GM19395 (cell line): ENCODE results near the gene FARSB.

ENCODE experiments used
- ATAC-seq: cut with Tn5 transposase; IDR thresholded peaks from one replicate; pipeline ENCODE4 v1.9.1; 2021; ENCODE audit warnings: mild to moderate bottlenecking, moderate library complexity; ENCODE audit not compliant: unreplicated experiment

The FARSB gene

GRCh38 chr2:222563106-222563718, 92.7 kb downstream of the FARSB start:
- ATAC-seq = no peak

DNA sequence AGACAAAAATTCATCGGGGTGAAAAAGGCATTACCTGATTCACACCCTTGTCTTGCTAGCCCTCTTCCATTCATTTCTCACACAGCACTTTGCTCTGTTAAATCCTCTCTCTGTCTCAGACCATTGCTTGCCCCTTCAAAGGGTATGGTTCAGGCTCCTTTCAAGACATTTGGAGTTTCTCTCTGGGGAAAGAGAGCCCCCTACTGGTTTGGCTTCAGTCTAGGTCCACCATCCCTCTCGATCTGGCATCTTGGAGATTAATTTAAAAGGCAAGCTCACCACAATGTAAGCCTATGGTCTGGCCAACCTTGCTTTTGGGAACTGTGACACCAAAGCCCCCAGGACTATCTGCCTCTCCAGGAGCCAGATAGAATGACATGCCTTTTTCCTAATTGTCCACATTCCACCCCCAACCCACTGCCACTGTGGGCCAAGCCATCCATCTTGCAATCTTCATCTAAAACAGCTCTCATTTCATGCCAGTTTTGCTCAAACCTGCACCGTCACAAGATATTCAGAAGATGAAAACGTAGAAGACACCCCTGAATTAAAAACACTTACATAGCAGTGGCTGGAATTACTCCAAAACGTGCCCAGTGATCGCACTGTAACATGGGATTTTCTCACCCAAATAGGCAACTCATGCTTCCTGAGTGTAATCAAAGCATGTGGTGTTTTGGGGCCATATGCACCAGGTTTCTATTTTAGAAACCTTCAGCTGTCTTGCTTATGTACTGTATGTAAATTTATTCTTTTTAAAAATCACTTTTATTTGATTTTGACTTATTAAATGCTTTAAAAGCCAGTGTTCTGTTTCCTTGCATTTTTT, 93.9 kb downstream of the FARSB start:
- ATAC-seq = peak; percentile 90

DNA sequence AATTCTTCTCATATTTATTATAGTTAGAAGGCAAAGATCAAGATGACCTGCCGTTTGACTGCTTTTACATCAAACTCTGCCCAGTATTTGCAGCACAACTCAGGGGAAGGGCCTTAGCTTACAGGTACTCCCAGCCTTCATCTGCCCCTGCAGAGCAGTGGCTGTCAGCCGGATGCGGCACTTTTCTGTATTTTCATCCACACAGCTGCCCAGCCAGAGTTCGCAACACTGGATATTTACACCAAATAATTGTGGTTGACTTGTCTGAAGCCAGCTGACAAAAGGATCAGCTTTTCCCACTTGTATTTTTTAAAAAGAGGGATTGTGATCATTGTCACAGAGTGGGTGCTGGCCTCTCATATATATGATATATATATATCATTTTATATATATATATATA, 94.7 kb downstream of the FARSB start:
- no peak for ATAC-seq

- ATAC-seq = no peak
These were observed 101.4 kb downstream of the FARSB start for GRCh38 chr2:222554517-222554916.

GRCh38 chr2:222548992-222549391, 106.9 kb downstream of the FARSB start:
- ATAC-seq = no peak

DNA sequence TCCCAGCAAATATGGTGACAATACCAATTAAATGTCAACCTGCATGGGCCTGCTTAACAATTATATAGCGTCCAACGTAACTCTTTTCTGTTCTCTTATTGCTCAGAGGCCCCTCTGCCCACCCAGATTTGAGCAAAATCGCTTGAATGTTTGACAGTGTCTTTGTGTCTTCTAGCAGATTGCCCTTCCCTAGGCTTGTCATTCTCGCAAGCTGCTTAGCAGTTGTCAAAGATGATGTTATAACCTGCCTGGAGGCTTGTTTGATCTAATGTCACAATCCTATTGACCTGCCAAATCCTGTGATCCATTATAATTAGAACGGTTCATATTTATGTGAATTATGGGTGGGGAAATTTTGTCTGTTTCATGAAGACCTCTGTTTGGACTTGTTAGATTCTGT, 108.8 kb downstream of the FARSB start:
- ATAC-seq = no peak

DNA sequence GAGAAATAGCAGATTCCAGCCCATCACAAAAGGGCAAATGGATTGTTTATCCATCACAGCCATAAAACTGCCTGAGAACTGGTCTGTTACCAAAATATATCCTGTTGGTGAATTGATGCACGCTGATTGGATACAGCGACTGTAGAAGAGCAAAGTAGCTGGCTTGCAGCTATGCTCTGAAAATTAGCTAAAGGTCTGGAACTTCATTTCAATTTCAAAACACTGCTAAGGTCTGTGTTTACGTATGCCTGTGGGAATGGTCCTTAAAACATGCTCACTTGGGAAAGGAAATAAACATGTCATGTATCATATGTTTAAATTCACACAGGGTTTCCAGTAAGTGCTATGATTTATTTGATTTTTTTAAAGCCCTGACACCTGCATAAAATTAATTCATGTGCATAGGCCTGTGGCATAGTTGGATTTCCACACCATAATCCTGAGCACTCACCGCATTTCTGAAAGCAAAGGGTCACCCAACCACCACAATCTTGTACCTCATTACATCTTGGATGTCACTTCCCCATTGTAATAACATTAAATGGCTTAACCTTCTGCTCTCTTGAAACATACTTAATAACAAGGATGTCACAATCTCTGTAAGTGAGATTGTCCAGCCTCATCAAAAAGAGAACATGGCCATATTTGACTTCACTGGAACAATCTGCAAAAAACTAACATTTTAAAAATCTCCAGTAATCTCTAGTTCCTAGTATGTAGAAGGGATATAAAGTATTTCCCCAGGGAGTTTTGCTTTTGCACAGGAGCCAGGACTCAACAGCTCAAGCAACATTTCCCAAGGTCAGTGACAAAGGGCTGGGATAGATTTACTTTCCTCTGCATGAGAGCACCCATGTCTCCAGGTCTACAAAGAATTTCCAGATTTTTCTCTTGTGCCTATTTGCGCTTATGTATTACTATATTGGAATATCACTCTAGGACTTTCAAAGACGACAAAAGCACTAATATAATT, 109.8 kb downstream of the FARSB start:
- ATAC-seq = no peak

- ATAC-seq = no peak
These were observed 111.2 kb downstream of the FARSB start for GRCh38 chr2:222544661-222545060.

DNA sequence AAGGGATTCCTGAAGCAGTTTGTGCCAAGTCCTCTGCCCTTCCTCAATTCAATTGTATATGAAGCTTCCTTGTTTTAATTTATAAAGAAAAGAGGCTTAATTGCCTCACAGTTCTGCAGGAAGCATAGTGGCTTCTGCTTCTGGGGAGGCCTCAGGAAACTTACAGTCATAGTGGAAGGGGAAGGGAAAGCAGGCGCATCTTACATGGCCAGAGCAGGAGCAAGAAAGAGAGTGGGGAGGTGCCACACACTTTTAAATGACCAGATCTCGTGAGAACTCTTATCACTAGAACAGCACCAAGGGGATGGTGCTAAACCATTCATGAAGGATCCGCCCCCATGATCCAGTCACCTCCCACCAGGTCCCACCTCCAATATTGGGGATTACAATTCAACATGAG, 117.4 kb downstream of the FARSB start:
- ATAC-seq = no peak

- ATAC-seq = no peak
These were observed 120.4 kb downstream of the FARSB start for GRCh38 chr2:222535477-222535876.

DNA sequence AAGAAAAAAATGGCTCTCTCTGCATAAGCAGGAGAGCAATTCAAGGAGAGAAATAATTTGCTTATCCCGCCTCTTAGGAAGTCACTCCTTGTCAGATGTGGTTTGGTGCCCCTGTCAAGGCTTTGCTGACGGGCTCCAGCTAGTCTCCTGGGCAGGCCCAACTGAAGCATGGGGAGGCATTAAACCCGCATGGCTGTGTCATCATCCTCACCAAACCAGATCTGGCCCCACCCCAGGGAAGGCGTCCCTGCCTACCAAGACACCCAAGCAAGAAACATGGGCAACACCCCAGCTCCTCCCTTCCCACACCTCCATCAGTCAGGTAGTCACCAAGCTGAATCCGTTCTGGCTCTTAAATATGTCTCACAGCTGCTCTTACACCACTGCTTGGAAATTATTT, 123.6 kb downstream of the FARSB start:
- ATAC-seq = peak; percentile 58

GRCh38 chr2:222526480-222527277, 129.2 kb downstream of the FARSB start:
- no peak for ATAC-seq

DNA sequence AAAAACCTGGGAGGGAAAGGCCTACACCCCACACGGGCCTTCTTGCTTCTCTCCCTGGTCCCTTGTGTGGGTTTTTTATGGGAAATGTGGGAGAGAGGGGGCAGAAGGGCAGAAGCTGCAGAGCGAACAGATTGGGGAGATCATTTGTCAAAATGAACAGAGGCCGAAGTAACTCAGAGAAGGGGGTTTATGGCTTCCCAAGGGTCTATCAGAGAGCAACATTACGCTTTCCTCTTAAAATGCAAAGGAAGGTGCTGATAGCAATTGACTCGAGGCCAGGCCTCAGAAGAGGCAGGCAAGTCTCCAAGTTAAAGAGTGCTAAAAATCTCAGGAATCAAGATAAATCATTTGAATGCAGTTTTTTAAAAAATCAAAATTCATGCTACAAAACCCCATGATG, 130.1 kb downstream of the FARSB start:
- ATAC-seq = no peak

- peak; percentile 56 for ATAC-seq
These were observed 131.9 kb downstream of the FARSB start for GRCh38 chr2:222523783-222524544.

- no peak for ATAC-seq
These were observed 133.8 kb downstream of the FARSB start for GRCh38 chr2:222522082-222522481.

GRCh38 chr2:222521099-222521498, 134.8 kb downstream of the FARSB start:
- ATAC-seq = peak; percentile 78
